HG02571 (cell line): ENCODE data around the gene GRM1.
"Not testable (repeated sequence)": the region's sequence is repeated elsewhere in the genome, so short reads cannot be mapped to it uniquely, and the experiment has no call there.

Source experiments
- ATAC-seq: cut with Tn5 transposase; IDR thresholded peaks from one replicate; pipeline ENCODE4 v1.9.1; 2021; ENCODE audit warnings: mild to moderate bottlenecking, moderate library complexity; ENCODE audit not compliant: unreplicated experiment

Gene GRM1

GRCh38 chr6:146190581-146190980, 161.7 kb downstream of the GRM1 start:
- ATAC-seq: no peak

GRCh38 chr6:146191166-146191565, 162.3 kb downstream of the GRM1 start:
- no peak for ATAC-seq

- ATAC-seq: no peak
These were observed 162.8 kb downstream of the GRM1 start for GRCh38 chr6:146191612-146192011.

- ATAC-seq: no peak
These were observed 165.6 kb downstream of the GRM1 start for GRCh38 chr6:146194434-146194833.

- ATAC-seq: no peak
These were observed 171.3 kb downstream of the GRM1 start for GRCh38 chr6:146200176-146200575.

- no peak for ATAC-seq
These were observed 173.7 kb downstream of the GRM1 start for GRCh38 chr6:146202570-146202969.

- ATAC-seq: no peak
These were observed 181.1 kb downstream of the GRM1 start for GRCh38 chr6:146209942-146210341.

GRCh38 chr6:146210406-146211083, 181.7 kb downstream of the GRM1 start:
- ATAC-seq: no peak

GRCh38 chr6:146211646-146212045, 182.8 kb downstream of the GRM1 start:
- ATAC-seq: no peak

- no peak for ATAC-seq
These were observed 183.9 kb downstream of the GRM1 start for GRCh38 chr6:146212781-146213180.

GRCh38 chr6:146219101-146219500, 190.2 kb downstream of the GRM1 start:
- ATAC-seq: no peak

- ATAC-seq: no peak
These were observed 195.6 kb downstream of the GRM1 start for GRCh38 chr6:146224449-146224848.

GRCh38 chr6:146224988-146225387, 196.1 kb downstream of the GRM1 start:
- ATAC-seq: no peak

- no peak for ATAC-seq
These were observed 211.5 kb downstream of the GRM1 start for GRCh38 chr6:146240322-146240721.

- no peak for ATAC-seq
These were observed 211.9 kb downstream of the GRM1 start for GRCh38 chr6:146240807-146241206.

- ATAC-seq: not testable (repeated sequence)
These were observed 214.8 kb downstream of the GRM1 start for GRCh38 chr6:146243646-146244045.

- no peak for ATAC-seq
These were observed 215.8 kb downstream of the GRM1 start for GRCh38 chr6:146244630-146245143.

- no peak for ATAC-seq
These were observed 217.2 kb downstream of the GRM1 start for GRCh38 chr6:146246028-146246427.

- no peak for ATAC-seq
These were observed 224.8 kb downstream of the GRM1 start for GRCh38 chr6:146253691-146254090.

- no peak for ATAC-seq
These were observed 229.3 kb downstream of the GRM1 start for GRCh38 chr6:146258206-146258605.

GRCh38 chr6:146260886-146261285, 232.0 kb downstream of the GRM1 start:
- no peak for ATAC-seq

- no peak for ATAC-seq
These were observed 236.2 kb downstream of the GRM1 start for GRCh38 chr6:146265056-146265455.

- ATAC-seq: no peak
These were observed 238.6 kb downstream of the GRM1 start for GRCh38 chr6:146267447-146267846.
